ENCODE data around the gene MINAR1. TPM values are rescaled to one million over a fixed set of nuclear protein-coding genes. Genes with fewer than 3 reads are reported as not detected.
"Not testable (repeated sequence)": the region's sequence is repeated elsewhere in the genome, so short reads cannot be mapped to it uniquely, and the experiment has no call there.

MINAR1 gene
- 0.23 TPM in 2 replicates for total RNA-seq (2014; rRNA removed; shearing (Covaris generic))
- 0.19 and 0.28 TPM in 2 replicates for polyA plus RNA-seq (2015; cell fraction: cytosol; rRNA removed)
- 0.60 and 0.73 TPM in 2 replicates for polyA plus RNA-seq (2015; cell fraction: nucleus; rRNA removed)

GRCh38 chr15:79431636-79432344, at the start of gene MINAR1:
MINAR1 (plus strand) TSS chr15:79432336; CDS start chr15:79456148, 23,812 bp downstream.
- no peak for DNase-seq (ENCODE audit: low read depth)

- no peak for DNase-seq (ENCODE audit: low read depth)
These were observed 37.9 kb upstream of the MINAR1 start for GRCh38 chr15:79394231-79394630.

DNA sequence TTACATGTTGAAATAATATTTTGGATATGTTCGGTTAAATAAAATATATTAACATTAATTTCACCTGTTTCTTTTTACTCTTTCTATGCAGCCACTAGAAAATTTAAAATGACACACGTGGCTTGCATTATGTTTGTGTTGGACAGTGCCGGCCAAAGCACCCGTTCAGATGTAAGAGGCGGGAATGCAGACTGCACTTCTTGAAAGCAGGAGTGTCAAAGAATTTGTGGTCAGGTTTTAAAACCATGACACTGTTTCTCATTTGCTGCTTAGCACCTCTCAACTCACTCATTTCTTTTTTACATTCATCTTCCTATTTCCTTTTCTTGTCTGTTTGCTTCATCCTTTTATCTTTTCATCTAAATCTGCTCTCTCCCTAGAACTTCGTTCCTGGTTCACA, 35.3 kb upstream of the MINAR1 start:
- no peak for DNase-seq (ENCODE audit: low read depth)

- no peak for DNase-seq (ENCODE audit: low read depth)
These were observed 34.7 kb upstream of the MINAR1 start for GRCh38 chr15:79397269-79397910.

DNA sequence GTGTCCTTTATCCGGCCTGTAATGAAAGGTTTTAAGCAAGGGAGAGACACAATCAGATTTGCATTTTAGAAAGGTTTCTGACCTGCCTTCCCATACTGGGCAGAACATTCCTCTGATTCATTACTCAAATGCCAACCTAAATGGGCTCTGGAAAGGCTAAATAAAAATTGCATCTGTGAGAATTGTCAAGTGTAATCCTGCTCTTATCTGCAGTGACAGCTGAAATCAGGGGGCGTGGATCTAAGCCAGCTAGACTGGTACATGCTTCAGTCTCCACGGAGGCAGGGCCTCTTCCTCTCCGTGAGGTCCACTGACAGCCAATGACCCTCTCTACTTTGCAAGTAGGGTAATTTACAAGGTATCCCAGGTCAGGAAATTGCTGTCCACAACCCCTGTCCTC, 32.5 kb upstream of the MINAR1 start:
- no peak for DNase-seq (ENCODE audit: low read depth)

- DNase-seq (ENCODE audit: low read depth) = no peak
These were observed 31.5 kb upstream of the MINAR1 start for GRCh38 chr15:79400650-79401049.

- no peak for DNase-seq (ENCODE audit: low read depth)
These were observed 30.8 kb upstream of the MINAR1 start for GRCh38 chr15:79401301-79401700.

DNA sequence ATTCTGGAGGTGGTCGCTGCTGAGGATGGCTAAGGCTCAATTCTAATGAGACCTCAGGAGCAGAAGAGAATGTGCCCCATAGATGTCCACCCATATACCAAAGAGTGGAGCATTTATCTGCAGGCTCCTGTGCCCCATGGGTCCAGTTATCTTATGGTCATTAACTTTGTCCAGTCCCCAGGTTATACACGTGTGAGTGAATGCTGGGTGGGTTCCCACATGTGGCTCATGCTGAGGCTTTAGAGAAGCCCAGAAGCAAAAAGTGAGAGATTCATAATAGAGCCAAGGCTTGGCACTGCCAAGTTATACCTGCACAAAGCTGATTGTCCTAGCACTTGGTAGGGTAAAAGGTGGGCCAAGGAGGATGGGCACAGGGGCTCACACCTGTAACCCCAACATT, 30.0 kb upstream of the MINAR1 start:
- DNase-seq (ENCODE audit: low read depth) = no peak

GRCh38 chr15:79403501-79403900, 28.6 kb upstream of the MINAR1 start:
- DNase-seq (ENCODE audit: low read depth) = peak; percentile 7

DNA sequence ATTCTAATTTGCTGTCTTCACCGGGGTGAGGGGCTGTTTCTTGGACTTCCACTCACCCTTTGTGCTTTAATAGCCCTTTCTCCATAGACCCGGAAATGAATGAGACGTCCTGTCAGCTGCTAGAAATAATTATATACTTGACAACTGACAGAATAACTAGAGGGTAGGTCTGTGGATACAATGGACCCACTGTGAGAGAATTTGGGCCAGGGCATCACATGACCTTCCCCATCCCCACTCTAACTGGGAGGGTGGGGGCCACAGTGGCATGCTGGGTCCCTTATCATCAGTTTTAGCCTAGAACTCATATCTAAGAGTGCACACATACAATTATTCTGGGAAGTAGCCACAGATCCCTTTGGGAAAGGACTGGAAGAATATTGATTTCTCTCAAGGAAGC, 25.9 kb upstream of the MINAR1 start:
- no peak for DNase-seq (ENCODE audit: low read depth)

DNA sequence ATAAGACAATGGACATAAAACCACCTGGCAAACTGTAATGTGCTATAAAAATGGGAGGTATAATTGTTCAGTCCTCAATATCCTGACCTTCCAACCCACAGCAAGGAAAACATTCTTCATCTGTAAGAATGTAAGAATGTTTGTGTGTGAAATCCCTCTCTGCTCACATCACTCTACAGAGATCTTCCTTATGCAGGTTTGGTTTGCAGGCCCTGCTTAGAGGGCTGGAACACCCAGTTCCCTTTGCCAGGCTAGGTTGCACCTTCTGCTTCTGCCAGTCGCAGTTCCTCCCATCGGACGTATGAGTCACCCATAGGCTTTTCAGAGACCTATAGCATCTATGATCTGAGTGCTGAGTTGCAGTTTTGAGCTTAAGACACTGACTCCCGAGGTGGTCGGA, 24.1 kb upstream of the MINAR1 start:
- DNase-seq (ENCODE audit: low read depth) = no peak

DNA sequence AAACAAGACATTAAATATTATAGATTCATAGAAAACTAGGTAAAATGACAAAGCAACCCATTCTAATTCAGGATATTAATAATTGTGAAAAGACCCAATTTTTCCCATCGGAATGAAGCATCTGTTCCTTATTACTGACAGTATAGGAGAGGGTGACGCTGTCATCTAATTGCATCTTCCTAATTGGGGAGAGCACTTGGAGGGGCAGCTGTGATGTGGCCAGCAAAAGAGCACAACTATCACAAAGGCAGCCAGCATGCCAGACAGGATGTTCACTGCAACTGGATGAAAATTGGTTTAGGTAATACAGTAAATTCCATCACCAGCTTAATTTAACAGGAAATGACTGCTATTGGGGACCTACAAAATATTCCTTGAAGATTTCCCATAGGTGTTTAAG, 21.9 kb upstream of the MINAR1 start:
- DNase-seq (ENCODE audit: low read depth) = no peak

DNA sequence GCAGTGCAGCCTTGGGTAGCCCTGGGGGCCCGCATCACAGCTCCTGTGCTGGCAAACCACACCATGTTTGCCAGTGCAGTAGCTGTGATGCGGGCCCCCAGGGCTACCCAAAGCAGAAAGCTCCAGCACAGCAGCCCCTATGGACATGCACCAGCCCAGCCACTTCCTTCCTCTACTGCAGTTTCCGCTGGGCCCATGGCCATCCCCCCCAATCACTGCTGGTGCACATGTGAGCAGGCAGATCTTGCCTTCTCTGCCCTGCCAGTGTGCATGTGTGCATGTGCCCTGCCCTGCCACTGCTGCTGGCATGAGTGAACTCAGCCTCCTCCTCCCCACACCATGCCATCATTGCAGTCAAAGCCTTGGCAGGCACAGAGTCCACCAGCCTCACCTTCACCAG, 20.1 kb upstream of the MINAR1 start:
- no peak for DNase-seq (ENCODE audit: low read depth)

- DNase-seq (ENCODE audit: low read depth) = no peak
These were observed 19.7 kb upstream of the MINAR1 start for GRCh38 chr15:79412429-79412828.

DNA sequence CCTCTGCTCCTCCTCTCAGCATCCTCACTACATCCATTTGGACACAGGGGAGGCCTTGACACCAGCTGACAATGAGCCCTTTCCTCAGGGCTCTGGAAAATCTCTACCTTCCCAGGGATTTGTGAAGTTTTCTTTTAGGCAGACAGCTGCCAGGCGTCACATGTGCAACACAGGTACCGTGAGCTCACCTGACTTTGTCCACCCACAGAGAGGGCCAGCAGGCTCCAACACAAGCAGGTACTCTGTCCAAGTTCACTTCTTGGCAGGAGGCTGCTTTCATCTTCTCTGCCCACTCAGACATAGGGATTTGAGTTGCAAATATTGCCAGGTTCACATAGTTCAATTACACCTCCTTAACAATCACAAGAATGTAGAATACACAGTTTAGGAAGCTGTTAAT, 15.3 kb upstream of the MINAR1 start:
- no peak for DNase-seq (ENCODE audit: low read depth)

DNA sequence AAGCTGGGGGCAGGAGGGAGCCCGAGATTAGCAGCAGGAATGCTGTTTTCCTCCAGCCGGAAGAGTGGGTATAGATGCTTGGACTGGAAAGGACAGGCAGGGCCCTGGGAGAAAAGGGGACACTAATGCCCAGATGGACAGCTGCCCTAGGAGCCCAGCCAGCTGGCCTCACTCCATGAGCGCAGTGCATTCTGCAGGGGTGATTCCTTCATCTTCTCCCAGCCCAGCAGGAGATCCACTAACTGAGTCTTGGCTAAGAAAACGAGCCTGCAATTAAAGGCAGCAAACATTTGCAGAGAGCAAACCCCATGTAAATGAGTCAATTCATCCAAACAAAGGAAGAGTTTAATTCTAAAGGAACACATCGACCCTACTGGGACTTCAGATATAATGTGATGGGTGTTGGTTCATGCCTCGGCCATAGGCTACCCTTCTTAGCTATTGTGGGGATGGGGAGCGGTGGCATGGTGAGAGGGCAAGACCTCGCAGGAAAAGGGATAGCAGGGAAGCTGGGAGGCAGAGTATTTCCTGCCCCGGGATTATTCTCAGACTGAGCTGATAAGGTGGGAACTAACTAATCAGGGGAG, 13.3 kb upstream of the MINAR1 start:
- DNase-seq (ENCODE audit: low read depth) = no peak

DNA sequence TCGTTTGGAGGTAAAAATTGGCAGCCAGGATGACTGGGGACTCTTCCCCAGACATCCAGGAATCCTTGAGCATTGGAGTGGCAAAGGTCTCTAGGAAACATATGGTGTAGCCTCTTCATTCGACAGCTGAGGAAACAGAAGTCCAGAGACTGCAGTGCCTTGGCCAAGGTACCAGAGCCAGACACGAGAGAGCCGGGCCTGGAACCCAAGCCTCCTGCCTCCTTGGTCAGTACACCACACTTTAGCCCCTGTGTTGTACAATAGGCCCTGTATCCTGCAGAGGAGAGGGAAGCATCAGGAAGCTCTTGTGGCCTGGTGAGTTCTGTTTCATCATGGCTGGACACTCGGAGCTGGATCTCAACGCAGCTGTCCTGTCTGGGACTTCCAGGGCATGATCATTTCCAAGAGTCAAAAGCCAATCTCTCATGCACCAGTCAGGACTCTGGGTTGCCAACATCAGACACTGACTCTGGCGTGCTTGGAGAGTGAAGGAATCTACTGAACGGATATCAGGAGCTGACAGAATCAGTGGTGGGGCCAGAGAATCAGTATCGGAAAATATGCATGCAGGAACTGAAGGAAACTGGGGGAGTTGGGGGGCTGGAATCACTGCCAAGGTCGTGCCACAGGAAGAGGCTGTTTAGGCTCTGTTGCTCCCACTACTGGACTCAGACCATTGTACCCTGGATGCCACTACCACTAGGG, 6.4 kb upstream of the MINAR1 start:
- DNase-seq (ENCODE audit: low read depth) = no peak

DNA sequence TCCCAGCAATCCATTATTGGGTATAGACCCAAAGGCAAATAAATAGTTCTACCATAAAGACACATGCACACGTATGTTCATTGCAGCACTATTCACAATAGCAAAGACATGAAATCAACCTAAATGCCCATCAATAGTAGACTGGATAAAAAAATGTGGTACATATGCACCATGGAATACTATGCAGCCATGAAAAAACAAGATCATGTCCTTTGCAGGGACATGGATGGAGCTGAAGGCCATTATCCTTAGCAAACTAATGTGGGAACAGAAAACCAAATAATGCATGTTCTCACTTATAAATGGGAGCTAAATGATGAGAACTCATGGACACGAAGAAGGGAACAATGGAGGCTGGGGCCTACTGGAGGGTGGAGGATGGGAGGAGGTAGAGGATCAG, 5.2 kb upstream of the MINAR1 start:
- DNase-seq (ENCODE audit: low read depth) = not testable (repeated sequence)

- DNase-seq (ENCODE audit: low read depth) = no peak
These were observed 4.1 kb upstream of the MINAR1 start for GRCh38 chr15:79427781-79428598.

- DNase-seq (ENCODE audit: low read depth) = no peak
These were observed 1.1 kb upstream of the MINAR1 start for GRCh38 chr15:79430901-79431635.
